Neutrophil (primary cell): ENCODE data around the gene ABAT.

ENCODE experiments used
- H3K27ac ChIP-seq: fragments of 200-600 bp; sonication (generic); 2 replicates; pipeline ENCODE4 v1.5.1; 2016; ENCODE audit warnings: mild to moderate bottlenecking, moderate library complexity
- H3K27me3 ChIP-seq: fragments of 200-600 bp; sonication (generic); 2 replicates; pipeline ENCODE4 v1.6.0; 2016; ENCODE audit warnings: mild to moderate bottlenecking
- H3K36me3 ChIP-seq: fragments of 200-600 bp; sonication (generic); 2 replicates; pipeline ENCODE4 v1.5.1; 2017
- H3K4me1 ChIP-seq, 2 experiments: fragments of 200-600 bp in 1 of 2; sonication (generic) in 1 of 2; 1 replicate in 1 of 2; 2 replicates in 1 of 2; pipeline versions ENCODE4 v1.5.1 to v1.6.1; 2013 to 2016; ENCODE audit warnings: low read depth in 1 of 2, low read length in 1 of 2, mild to moderate bottlenecking in 1 of 2, moderate library complexity in 1 of 2; ENCODE audit not compliant: control insufficient read depth in 1 of 2, insufficient read depth in 1 of 2
- H3K4me3 ChIP-seq, 2 experiments: fragments of 200-600 bp in 1 of 2; sonication (generic) in 1 of 2; 1 replicate in 1 of 2; 2 replicates in 1 of 2; pipeline ENCODE4 v1.5.1; 2013 to 2016; ENCODE audit warnings: low read depth in 1 of 2, low read length in 1 of 2, mild to moderate bottlenecking in 1 of 2, moderate library complexity in 1 of 2
- H3K9me3 ChIP-seq: fragments of 200-600 bp; sonication (generic); 2 replicates; pipeline ENCODE4 v1.5.1; 2016
- TF ChIP-seq, protein P1 (sequence below): fragments of 200-600 bp; sonication (generic); IDR thresholded peaks from 2 replicates; pipeline ENCODE4 v1.5.1; 2016; ENCODE audit warnings: antibody characterized with exemption

ABAT gene

GRCh38 chr16:8764525-8765250 is 90.3 kb downstream of the ABAT start:
- Histone ChIP-seq H3K9me3 (no peaks in the 10 kb centered on the region), H3K27me3 (no peaks in the 10 kb centered on the region), H3K4me1 (no peaks in the 10 kb centered on the region), H3K36me3 (peaks cover 64% of the 10 kb centered on the region), H3K27ac (no peak overlapping the region), H3K4me3 (no peak overlapping the region)
- TF ChIP-seq, protein P1, sequence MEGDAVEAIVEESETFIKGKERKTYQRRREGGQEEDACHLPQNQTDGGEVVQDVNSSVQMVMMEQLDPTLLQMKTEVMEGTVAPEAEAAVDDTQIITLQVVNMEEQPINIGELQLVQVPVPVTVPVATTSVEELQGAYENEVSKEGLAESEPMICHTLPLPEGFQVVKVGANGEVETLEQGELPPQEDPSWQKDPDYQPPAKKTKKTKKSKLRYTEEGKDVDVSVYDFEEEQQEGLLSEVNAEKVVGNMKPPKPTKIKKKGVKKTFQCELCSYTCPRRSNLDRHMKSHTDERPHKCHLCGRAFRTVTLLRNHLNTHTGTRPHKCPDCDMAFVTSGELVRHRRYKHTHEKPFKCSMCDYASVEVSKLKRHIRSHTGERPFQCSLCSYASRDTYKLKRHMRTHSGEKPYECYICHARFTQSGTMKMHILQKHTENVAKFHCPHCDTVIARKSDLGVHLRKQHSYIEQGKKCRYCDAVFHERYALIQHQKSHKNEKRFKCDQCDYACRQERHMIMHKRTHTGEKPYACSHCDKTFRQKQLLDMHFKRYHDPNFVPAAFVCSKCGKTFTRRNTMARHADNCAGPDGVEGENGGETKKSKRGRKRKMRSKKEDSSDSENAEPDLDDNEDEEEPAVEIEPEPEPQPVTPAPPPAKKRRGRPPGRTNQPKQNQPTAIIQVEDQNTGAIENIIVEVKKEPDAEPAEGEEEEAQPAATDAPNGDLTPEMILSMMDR = no peak

- no peaks in the 10 kb centered on the region for H3K4me1 ChIP-seq
- no peaks in the 10 kb centered on the region for H3K27me3 ChIP-seq
- peaks cover 68% of the 10 kb centered on the region for H3K36me3 ChIP-seq
- TF ChIP-seq, protein P1 = no peak
- H3K9me3 ChIP-seq = no peaks in the 10 kb centered on the region
- no peak overlapping the region for H3K27ac ChIP-seq
- H3K4me3 ChIP-seq = no peak overlapping the region
These were observed 92.8 kb downstream of the ABAT start for GRCh38 chr16:8767176-8767575.

DNA sequence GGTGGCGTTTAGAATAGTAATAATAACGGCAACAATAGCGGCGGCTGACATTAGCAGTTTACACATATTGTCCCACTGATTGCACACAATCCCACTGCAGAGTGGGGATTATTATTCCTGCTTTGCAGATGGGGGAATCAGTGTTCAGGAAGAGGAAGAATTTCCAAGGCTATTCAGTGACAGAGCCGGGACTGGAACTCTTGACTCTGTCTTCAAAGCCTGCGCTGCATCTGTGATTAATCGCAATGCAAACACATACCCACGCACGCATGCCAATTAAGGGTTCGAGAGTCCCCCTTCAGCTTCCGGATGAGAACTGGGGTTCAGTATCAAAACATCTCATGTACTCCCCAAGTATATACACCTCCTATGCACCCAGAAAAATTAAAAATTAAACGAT is 93.9 kb downstream of the ABAT start:
- H3K9me3 ChIP-seq = no peaks in the 10 kb centered on the region
- no peaks in the 10 kb centered on the region for H3K4me1 ChIP-seq
- no peak overlapping the region for H3K27ac ChIP-seq
- H3K27me3 ChIP-seq = no peaks in the 10 kb centered on the region
- TF ChIP-seq, protein P1 = no peak
- no peak overlapping the region for H3K4me3 ChIP-seq
- peaks cover 79% of the 10 kb centered on the region for H3K36me3 ChIP-seq

GRCh38 chr16:8768692-8769091 is 94.3 kb downstream of the ABAT start:
- TF ChIP-seq, protein P1 = no peak

DNA sequence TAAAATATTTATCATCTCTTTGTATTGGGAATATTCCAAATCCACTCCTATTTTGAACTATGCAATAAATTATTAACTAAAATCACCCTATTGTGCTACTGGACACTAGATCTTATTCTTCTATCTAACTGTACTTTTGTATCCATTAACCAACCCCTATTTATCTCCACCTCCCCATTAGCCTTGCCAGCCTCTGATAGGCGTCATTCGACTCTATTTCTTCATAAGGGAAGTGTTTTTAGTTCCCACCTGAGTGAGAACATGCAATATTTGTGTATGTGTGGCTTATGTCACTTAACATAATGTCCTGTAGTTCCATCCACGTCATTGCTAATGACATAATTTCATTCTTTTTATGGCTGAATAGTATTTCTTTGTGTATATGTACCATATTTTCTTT is 99.1 kb downstream of the ABAT start:
- Histone ChIP-seq H3K27me3 (no peaks in the 10 kb centered on the region), H3K4me3 (no peak overlapping the region), H3K36me3 (peaks cover 87% of the 10 kb centered on the region), H3K9me3 (no peaks in the 10 kb centered on the region), H3K27ac (no peak overlapping the region), H3K4me1 (no peaks in the 10 kb centered on the region)
- TF ChIP-seq, protein P1 = no peak

More at GRCh38 chr16:8768692-8769091, 94.3 kb downstream of the ABAT start:
- Histone ChIP-seq H3K4me1 (no peaks in the 10 kb centered on the region), H3K4me3 (no peak overlapping the region), H3K27ac (no peak overlapping the region), H3K27me3 (no peaks in the 10 kb centered on the region), H3K9me3 (no peaks in the 10 kb centered on the region), H3K36me3 (peaks cover 83% of the 10 kb centered on the region)
